Measurements from ENCODE around the gene LDHAL6B. TPM values are rescaled to one million over a fixed set of nuclear protein-coding genes. Genes with fewer than 3 reads are reported as not detected.

LDHAL6B gene
- total and polyA plus RNA-seq, 8 donors = not detected

DNA sequence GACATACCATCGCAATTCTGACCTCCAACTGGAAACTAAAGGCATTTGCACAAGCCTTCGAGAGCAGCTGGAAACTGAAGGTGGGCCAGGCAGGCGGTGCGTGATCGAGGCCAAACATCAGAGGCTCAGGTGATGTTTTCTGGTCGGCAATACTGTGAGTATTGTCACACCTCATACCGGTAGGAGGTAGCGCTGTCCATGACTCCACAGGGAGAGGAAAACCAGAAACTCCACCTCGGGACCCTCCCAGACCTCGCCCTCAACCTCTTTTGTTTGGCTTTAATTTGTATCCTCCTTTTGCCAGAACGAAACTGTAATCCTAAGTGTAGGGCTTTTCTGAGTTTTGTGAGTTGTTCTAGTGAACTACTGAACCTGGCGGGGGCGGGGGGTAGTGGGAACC, 43.6 kb downstream of the LDHAL6B start:
- WGBS, 5 donors = 84 to 92% (median 89%) methylated on average over 13 of the region's 13 CpGs
- intact Hi-C loops (cut with DNase I; ENCODE audit: low total_unique reads) = no loop called here
- H3K36me3 ChIP-seq = peaks cover 0 to 17% (median 8%) of the 10 kb centered on the region in 4 donors
- no peak for DNase-seq
- H3K27ac ChIP-seq = no peak overlapping the region
- H3K4me1 ChIP-seq = peaks cover 0 to 9% (median 0%) of the 10 kb centered on the region in 4 donors
- H3K4me3 ChIP-seq = no peak overlapping the region
- TF ChIP-seq POLR2AphosphoS5 (IDR thresholded peaks at IDR 0.05) (no peak), POLR2A (IDR thresholded peaks at IDR 0.05) (no peak), EP300 (IDR thresholded peaks at IDR 0.05) (no peak)
- TF ChIP-seq, protein P1, sequence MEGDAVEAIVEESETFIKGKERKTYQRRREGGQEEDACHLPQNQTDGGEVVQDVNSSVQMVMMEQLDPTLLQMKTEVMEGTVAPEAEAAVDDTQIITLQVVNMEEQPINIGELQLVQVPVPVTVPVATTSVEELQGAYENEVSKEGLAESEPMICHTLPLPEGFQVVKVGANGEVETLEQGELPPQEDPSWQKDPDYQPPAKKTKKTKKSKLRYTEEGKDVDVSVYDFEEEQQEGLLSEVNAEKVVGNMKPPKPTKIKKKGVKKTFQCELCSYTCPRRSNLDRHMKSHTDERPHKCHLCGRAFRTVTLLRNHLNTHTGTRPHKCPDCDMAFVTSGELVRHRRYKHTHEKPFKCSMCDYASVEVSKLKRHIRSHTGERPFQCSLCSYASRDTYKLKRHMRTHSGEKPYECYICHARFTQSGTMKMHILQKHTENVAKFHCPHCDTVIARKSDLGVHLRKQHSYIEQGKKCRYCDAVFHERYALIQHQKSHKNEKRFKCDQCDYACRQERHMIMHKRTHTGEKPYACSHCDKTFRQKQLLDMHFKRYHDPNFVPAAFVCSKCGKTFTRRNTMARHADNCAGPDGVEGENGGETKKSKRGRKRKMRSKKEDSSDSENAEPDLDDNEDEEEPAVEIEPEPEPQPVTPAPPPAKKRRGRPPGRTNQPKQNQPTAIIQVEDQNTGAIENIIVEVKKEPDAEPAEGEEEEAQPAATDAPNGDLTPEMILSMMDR (IDR thresholded peaks at IDR 0.05) = no peak
- H3K9me3 ChIP-seq = no peaks in the 10 kb centered on the region
- H3K27me3 ChIP-seq = no peaks in the 10 kb centered on the region

DNA sequence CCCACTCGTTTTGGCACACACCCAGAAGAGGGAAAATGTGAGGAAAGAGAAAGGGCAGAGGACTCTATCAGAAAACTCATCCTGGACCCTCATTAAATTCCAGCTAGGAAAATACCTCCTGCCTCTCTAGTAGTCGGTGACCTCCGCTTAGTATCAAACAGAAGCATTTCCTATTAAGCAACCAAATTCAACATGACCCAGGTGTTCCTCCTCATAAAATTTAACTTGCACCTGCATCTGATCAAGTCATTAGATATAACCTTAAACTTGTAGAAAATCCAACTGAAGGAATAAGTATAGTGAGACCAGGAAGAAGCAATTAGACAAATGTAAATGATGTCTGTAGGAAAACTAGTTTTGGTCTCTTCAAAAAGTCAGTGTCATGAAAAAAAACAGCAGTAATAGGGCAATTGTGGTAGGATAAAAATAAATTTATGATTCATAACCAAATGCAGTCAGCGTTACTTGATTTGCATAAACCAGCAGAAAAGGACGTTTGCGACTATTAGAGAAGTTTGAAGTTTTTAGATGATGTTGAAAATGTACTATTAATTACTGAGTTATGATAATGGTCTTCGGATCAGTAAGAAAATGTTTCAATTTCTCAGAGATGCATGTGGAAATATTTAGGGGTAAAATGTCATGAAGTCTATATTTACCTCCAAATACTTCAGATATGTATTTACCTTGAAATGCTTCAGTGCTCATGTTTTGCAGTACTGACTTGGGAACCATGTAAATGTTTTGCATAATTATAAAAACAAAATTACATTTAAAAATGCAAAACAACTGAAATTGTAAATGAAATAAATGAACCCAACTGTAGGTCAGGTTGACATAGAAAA, 44.6 kb downstream of the LDHAL6B start:
- peaks cover 0 to 19% (median 4%) of the 10 kb centered on the region in 4 donors for H3K4me1 ChIP-seq
- TF ChIP-seq, protein P1 (IDR thresholded peaks at IDR 0.05) = no peak
- TF ChIP-seq POLR2AphosphoS5 (IDR thresholded peaks at IDR 0.05) = no peak
- no peak for TF ChIP-seq POLR2A (IDR thresholded peaks at IDR 0.05)
- no peak for TF ChIP-seq EP300 (IDR thresholded peaks at IDR 0.05)
- intact Hi-C loops (cut with DNase I; ENCODE audit: low total_unique reads) = no loop called here
- H3K27me3 ChIP-seq = no peaks in the 10 kb centered on the region
- H3K9me3 ChIP-seq = no peaks in the 10 kb centered on the region
- 71 to 80% (median 77%) methylated on average over 7 of the region's 7 CpGs for WGBS, 5 donors
- peaks cover 0 to 21% (median 12%) of the 10 kb centered on the region in 4 donors for H3K36me3 ChIP-seq
- no peak overlapping the region for H3K4me3 ChIP-seq
- no peak for DNase-seq
- no peak overlapping the region for H3K27ac ChIP-seq

DNA sequence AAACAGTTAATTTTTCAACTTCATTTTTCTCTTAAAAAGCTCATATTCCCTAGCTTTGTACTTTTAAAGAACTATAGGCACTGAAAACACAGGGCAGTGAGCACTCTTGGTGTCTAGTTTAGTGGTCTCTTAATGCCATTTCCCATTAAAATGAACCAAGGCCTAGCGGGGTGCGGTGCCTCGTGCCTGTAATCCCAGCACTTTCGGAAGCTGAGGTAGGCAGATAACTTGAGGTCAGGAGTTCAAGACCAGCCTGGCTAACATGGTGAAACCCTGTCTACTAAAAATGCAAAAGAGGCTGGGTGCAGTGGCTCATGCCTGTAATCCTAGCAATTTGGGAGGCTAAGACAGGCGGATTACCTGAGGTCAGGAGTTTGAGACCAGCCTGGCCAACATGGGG, 45.5 kb downstream of the LDHAL6B start:
- Histone ChIP-seq H3K27me3 (no peaks in the 10 kb centered on the region), H3K4me3 (no peak overlapping the region), H3K4me1 (peaks cover 0 to 24% (median 6%) of the 10 kb centered on the region in 4 donors), H3K9me3 (no peaks in the 10 kb centered on the region), H3K36me3 (peaks cover 0 to 21% (median 14%) of the 10 kb centered on the region in 4 donors), H3K27ac (no peak overlapping the region)
- TF ChIP-seq POLR2A (IDR thresholded peaks at IDR 0.05) (no peak), POLR2AphosphoS5 (IDR thresholded peaks at IDR 0.05) (no peak), EP300 (IDR thresholded peaks at IDR 0.05) (no peak)
- TF ChIP-seq, protein P1 (IDR thresholded peaks at IDR 0.05) = no peak
- no peak for DNase-seq
- 70 to 85% (median 77%) methylated on average over 5 of the region's 5 CpGs for WGBS, 5 donors
- intact Hi-C loops (cut with DNase I; ENCODE audit: low total_unique reads) = no loop called here

DNA sequence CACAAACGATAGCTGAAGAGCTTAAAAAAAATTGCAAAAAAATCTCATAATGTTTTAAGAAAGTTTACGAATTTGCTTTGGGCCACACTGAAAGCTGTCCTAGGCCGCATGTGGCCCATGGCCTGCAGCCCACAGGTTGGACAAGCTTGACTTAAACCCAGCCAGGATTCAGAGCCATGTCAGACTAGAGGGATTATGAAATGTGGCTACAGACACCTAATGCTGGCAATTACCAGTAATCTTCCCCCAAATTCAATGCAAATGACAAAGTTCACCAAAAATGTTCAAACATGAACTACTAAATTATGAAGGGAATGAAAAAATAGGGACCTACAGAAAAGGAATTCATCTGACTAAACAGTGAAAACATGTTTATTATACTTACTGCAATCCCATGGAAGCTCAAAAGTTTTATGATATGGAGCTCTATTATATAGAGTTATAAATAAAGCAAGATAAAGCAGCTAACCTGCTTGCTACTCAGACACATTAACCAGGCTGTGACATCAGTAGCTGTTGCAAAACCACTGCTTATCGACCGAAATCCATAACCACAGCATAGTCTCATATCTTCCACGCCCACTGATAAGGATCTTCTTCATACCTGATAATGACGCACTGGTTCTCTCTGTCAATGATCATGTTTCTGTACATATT, 49.2 kb downstream of the LDHAL6B start:
- Histone ChIP-seq H3K27me3 (no peaks in the 10 kb centered on the region), H3K27ac (peak overlapping the region in 1 of 5 donors; percentile 43), H3K9me3 (no peaks in the 10 kb centered on the region), H3K4me3 (no peak overlapping the region), H3K36me3 (peaks cover 0 to 26% (median 22%) of the 10 kb centered on the region in 4 donors), H3K4me1 (peaks cover 0 to 19% (median 6%) of the 10 kb centered on the region in 4 donors)
- DNase-seq = peak in 1 of 2 donors; percentile 73
- 54 to 69% (median 57%) methylated on average over 7 of the region's 7 CpGs for WGBS, 5 donors
- peak in 2 of 3 donors; percentile 32 to 47 for TF ChIP-seq POLR2AphosphoS5 (IDR thresholded peaks at IDR 0.05)
- no peak for TF ChIP-seq EP300 (IDR thresholded peaks at IDR 0.05)
- TF ChIP-seq, protein P1 (IDR thresholded peaks at IDR 0.05) = no peak
- intact Hi-C loops (cut with DNase I; ENCODE audit: low total_unique reads) = no loop called here

Data from stomach (tissue), 9 donors.